Heart left ventricle (tissue), 13 donors: ENCODE data around the gene FXR2.

Experiments used
- CTCF ChIP-seq, 12 donors: fragments of 200-600 bp; sonication (generic) in 4 of 12; IDR thresholded peaks; one replicate each; pipeline versions ENCODE4 v1.5.0 to v1.8.0; 2018 to 2022; ENCODE audit warnings: antibody characterized with exemption in 12 of 12, mild to moderate bottlenecking in 5 of 12
- POLR2A ChIP-seq, 2 donors: fragments of 450-650 bp; IDR thresholded peaks; one replicate each; pipeline ENCODE4 v1.6.1; 2017; ENCODE audit warnings: antibody characterized with exemption in 2 of 2, mild to moderate bottlenecking in 2 of 2, moderate library complexity in 2 of 2
- donor health status: ischemic (EF 13 %, LVEDD 7.1; RV severe dilation, severe dysfunction).
- donor health status: DM: no; HTN: yes; CAD: no.
- donor health status: DM: no; HTN: no; CAD: no.
- donor health status: ischemic (EF 25% LVEDD 6.9; RV normal size, moderate dysfunction).
- donor health status: ischemic (EF 25% LVEDD 5.7; RV mildly dilated, moderate dysfunction).
- donor health status: ischemic (EF 35%, LVEDD 5.7; RV mildly dilated, moderate dysfunction).
- donor health status: nonischemic (EF 11% LVEDD 7.7; RV severe dilation, severe dysfunction).
- donor health status: DM: yes; HTN: yes; CAD: no.
- donor health status: PGD.
- donor health status: ischemic (EF 29% LVEDD 5.4; RV normal size, mild dysfunction).
- donor health status: nonischemic (EF 23%, LVEDD 6.1; RV moderate dilation, normal function).

GRCh38 chr17:7586673-7587419 lies 27.9 kb downstream of the FXR2 start:
- TF ChIP-seq CTCF (IDR thresholded peaks at IDR 0.05) (peak in 9 of 12 donors; percentile 11 to 45 (median 31)), POLR2A (IDR thresholded peaks at IDR 0.05) (no peak)
